ENCODE data around the gene ANGPTL2.

Gene ANGPTL2

GRCh38 chr9:127093319-127094020 lies 29.0 kb downstream of the ANGPTL2 start:
- no peak for DNase-seq (ENCODE audit: low spot score)

GRCh38 chr9:127092041-127092608 lies 30.3 kb downstream of the ANGPTL2 start:
- no peak for DNase-seq (ENCODE audit: low spot score)

- DNase-seq (ENCODE audit: low spot score) = no peak
Observed at GRCh38 chr9:127091526-127091925, 30.9 kb downstream of the ANGPTL2 start.

- no peak for DNase-seq (ENCODE audit: low spot score)
Observed at GRCh38 chr9:127090341-127090985, 32.0 kb downstream of the ANGPTL2 start.

GRCh38 chr9:127089631-127090081 lies 32.8 kb downstream of the ANGPTL2 start:
- DNase-seq (ENCODE audit: low spot score) = no peak

GRCh38 chr9:127088724-127089615 lies 33.5 kb downstream of the ANGPTL2 start:
- no peak for DNase-seq (ENCODE audit: low spot score)

- no peak for DNase-seq (ENCODE audit: low spot score)
Observed at GRCh38 chr9:127087836-127088235, 34.6 kb downstream of the ANGPTL2 start.

GRCh38 chr9:127087411-127087810 lies 35.0 kb downstream of the ANGPTL2 start:
- no peak for DNase-seq (ENCODE audit: low spot score)

GRCh38 chr9:127086771-127087170 lies 35.7 kb downstream of the ANGPTL2 start:
- no peak for DNase-seq (ENCODE audit: low spot score)

- no peak for DNase-seq (ENCODE audit: low spot score)
Observed at GRCh38 chr9:127085186-127085585, 37.2 kb downstream of the ANGPTL2 start.

GRCh38 chr9:127084076-127085039 lies 38.1 kb downstream of the ANGPTL2 start:
- DNase-seq (ENCODE audit: low spot score) = no peak

- no peak for DNase-seq (ENCODE audit: low spot score)
Observed at GRCh38 chr9:127083138-127083980, 39.1 kb downstream of the ANGPTL2 start.

- DNase-seq (ENCODE audit: low spot score) = no peak
Observed at GRCh38 chr9:127081250-127082185, 40.9 kb downstream of the ANGPTL2 start.

- no peak for DNase-seq (ENCODE audit: low spot score)
Observed at GRCh38 chr9:127079446-127080140, 42.8 kb downstream of the ANGPTL2 start.

GRCh38 chr9:127078988-127079387 lies 43.4 kb downstream of the ANGPTL2 start:
- no peak for DNase-seq (ENCODE audit: low spot score)

- DNase-seq (ENCODE audit: low spot score) = no peak
Observed at GRCh38 chr9:127078336-127078735, 44.1 kb downstream of the ANGPTL2 start.

- no peak for DNase-seq (ENCODE audit: low spot score)
Observed at GRCh38 chr9:127077644-127077946, 44.8 kb downstream of the ANGPTL2 start.

GRCh38 chr9:127076860-127077643 lies 45.4 kb downstream of the ANGPTL2 start:
- no peak for DNase-seq (ENCODE audit: low spot score)
